ENCODE data around the gene DNAJC12. TPM values are rescaled to one million over a fixed set of nuclear protein-coding genes. Genes with fewer than 3 reads are reported as not detected.
"Not testable (repeated sequence)": the region's sequence is repeated elsewhere in the genome, so short reads cannot be mapped to it uniquely, and the experiment has no call there.

The DNAJC12 gene
- total RNA-seq, 1 donor from 2014 or later: 6.1 TPM

DNA sequence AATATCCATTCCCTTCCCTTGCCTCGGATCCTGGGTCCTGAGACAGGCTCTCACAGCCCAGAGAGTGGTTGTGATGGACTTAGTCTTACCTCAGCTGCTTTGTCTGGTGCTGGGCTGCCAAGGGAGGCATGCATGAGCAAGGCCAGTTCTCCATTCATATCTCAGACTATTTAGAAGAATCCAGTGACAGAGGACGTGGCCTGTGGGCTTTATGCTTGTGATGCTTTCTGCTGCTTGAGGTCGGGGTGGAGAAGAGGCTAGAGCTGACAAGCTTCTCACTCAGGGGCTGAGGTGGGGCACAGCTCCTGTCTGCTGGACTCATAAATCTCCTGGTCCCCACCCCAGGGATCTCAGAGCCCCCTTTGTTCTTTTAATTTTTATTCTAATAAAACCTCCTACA is 66.8 kb downstream of the DNAJC12 start:
- Mint-ChIP-seq H3K4me3 (ENCODE audit: low read depth) (no peak overlapping the region), H3K27me3 (no peaks in the 10 kb centered on the region), H3K36me3 (ENCODE audit: insufficient read depth) (no peaks in the 10 kb centered on the region), H3K9me3 (ENCODE audit: low read depth) (no peaks in the 10 kb centered on the region), H3K27ac (no peak overlapping the region), H3K4me1 (ENCODE audit: low read depth) (no peaks in the 10 kb centered on the region)
- DNase-seq (ENCODE audit: low spot score, unreplicated experiment): no peak
- TF ChIP-seq, protein P1, sequence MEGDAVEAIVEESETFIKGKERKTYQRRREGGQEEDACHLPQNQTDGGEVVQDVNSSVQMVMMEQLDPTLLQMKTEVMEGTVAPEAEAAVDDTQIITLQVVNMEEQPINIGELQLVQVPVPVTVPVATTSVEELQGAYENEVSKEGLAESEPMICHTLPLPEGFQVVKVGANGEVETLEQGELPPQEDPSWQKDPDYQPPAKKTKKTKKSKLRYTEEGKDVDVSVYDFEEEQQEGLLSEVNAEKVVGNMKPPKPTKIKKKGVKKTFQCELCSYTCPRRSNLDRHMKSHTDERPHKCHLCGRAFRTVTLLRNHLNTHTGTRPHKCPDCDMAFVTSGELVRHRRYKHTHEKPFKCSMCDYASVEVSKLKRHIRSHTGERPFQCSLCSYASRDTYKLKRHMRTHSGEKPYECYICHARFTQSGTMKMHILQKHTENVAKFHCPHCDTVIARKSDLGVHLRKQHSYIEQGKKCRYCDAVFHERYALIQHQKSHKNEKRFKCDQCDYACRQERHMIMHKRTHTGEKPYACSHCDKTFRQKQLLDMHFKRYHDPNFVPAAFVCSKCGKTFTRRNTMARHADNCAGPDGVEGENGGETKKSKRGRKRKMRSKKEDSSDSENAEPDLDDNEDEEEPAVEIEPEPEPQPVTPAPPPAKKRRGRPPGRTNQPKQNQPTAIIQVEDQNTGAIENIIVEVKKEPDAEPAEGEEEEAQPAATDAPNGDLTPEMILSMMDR (IDR thresholded peaks at IDR 0.05; ENCODE audit: unreplicated experiment): no peak

DNA sequence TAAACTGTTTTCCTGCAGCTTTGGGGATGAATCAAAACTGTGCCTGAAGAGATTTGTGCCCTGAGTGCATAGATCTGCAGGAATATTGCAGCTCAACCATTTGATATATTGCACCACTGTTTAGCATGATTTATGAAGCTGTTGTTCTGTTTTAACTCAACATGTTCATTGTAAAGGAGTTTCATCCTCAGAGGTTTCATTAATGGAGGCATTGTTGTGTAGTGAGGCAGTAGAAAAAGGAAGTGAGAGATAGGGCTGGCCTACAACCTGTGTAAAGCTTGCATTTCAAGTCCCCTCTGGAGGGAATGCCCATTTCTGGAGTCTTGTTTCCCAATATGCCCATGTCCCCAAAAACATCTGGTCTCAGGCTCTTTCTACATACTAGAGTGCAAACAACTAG is 67.5 kb downstream of the DNAJC12 start:
- Mint-ChIP-seq H3K27ac (no peak overlapping the region), H3K4me1 (ENCODE audit: low read depth) (no peaks in the 10 kb centered on the region), H3K4me3 (ENCODE audit: low read depth) (no peak overlapping the region), H3K36me3 (ENCODE audit: insufficient read depth) (no peaks in the 10 kb centered on the region), H3K27me3 (no peaks in the 10 kb centered on the region), H3K9me3 (ENCODE audit: low read depth) (no peaks in the 10 kb centered on the region)
- TF ChIP-seq, protein P1 (IDR thresholded peaks at IDR 0.05; ENCODE audit: unreplicated experiment): no peak
- DNase-seq (ENCODE audit: low spot score, unreplicated experiment): no peak

DNA sequence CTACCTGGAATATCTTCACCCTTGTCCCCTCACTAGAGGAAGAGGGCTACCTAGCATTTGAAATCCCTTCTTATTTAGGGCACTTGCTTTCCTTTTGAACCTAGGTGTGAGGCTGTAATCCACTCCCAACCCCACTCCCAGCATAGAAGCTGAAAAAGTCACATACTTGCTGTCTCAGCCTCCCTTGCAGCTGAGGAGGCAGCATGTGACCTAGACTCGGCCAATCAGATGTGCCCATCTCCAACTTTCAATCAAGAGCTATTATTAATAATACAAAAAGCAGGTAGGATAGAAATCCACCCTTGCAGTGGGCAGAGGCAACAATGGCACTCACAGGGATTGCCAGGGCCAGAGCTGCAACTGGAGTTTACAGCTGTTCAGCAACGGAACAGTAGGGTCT is 70.7 kb downstream of the DNAJC12 start:
- DNase-seq (ENCODE audit: low spot score, unreplicated experiment): no peak
- peaks cover 2% of the 10 kb centered on the region for H3K36me3 Mint-ChIP-seq (ENCODE audit: insufficient read depth)
- H3K4me1 Mint-ChIP-seq (ENCODE audit: low read depth): peaks cover 3% of the 10 kb centered on the region
- no peak overlapping the region for H3K27ac Mint-ChIP-seq
- TF ChIP-seq, protein P1 (IDR thresholded peaks at IDR 0.05; ENCODE audit: unreplicated experiment): no peak
- H3K27me3 Mint-ChIP-seq: no peaks in the 10 kb centered on the region
- H3K9me3 Mint-ChIP-seq (ENCODE audit: low read depth): no peaks in the 10 kb centered on the region
- no peak overlapping the region for H3K4me3 Mint-ChIP-seq (ENCODE audit: low read depth)

DNA sequence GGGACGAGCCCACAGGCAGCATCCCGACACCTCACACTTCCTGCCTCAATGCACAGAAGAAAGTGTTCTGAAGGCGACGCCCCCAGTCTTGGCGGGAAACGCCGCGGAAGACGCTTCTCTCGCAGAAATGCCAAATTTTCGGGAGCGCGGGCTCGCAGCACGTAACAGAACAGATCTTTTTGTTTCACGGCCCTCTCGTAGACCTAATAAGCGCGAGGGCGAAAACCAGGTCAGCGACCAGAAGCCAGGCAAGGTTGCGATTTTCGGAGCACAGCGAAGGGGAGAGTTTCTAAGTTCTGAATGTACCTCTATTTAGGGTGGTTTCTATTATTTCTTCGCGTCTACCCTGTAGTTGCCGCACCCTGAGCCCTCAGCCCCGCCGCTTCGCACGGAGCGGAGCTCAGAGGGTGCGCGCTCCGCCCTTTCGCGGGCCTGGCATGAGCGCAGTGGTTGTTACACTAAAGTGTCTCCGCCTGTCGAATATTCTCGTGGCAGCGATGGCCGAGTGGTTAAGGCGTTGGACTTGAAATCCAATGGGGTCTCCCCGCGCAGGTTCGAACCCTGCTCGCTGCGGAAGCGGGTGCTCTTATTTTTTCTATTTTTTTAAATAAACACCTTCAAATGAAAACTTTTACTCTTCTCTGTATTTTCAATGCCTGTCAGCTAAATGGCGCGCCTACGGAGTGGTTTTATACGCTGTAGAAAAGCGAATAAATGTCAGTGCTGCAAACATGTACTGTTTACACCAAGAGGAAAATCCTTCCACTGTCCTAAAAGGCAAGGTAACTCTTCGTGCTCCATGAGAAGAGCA is 73.8 kb downstream of the DNAJC12 start:
- Mint-ChIP-seq H3K4me3 (ENCODE audit: low read depth) (peak overlapping the region; percentile 94), H3K36me3 (ENCODE audit: insufficient read depth) (peaks cover 2% of the 10 kb centered on the region), H3K27me3 (no peaks in the 10 kb centered on the region), H3K27ac (peak overlapping the region; percentile 100), H3K9me3 (ENCODE audit: low read depth) (no peaks in the 10 kb centered on the region), H3K4me1 (ENCODE audit: low read depth) (peaks cover 3% of the 10 kb centered on the region)
- TF ChIP-seq, protein P1 (IDR thresholded peaks at IDR 0.05; ENCODE audit: unreplicated experiment): no peak
- peak; percentile 92 for DNase-seq (ENCODE audit: low spot score, unreplicated experiment)

DNA sequence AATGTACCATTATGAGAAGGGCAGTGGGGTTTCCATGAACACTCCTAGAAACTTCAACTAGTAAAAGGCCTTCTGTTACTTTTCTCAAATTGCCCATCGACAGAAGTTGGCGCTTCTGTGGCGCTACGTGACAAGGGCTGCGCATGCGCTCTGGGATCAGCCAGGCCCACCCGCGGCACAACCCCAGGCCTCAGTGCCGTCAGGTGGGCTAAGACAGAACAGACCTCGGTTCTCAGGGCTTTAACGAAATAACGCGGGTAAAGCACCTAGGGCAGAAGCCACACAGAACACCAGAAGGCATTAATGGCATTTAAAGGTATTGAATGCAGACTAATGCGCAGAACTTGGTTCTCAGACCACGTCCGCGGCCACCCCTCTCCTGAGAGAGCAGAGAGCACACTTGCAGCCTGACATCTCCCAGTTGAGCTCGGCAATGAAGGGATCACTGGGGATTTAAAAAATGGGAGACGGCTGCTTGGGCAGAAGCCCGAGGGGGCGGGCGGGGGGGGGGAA is 74.4 kb downstream of the DNAJC12 start:
- peaks cover 3% of the 10 kb centered on the region for H3K4me1 Mint-ChIP-seq (ENCODE audit: low read depth)
- TF ChIP-seq, protein P1 (IDR thresholded peaks at IDR 0.05; ENCODE audit: unreplicated experiment): no peak
- H3K27ac Mint-ChIP-seq: peak overlapping the region; percentile 99

DNA sequence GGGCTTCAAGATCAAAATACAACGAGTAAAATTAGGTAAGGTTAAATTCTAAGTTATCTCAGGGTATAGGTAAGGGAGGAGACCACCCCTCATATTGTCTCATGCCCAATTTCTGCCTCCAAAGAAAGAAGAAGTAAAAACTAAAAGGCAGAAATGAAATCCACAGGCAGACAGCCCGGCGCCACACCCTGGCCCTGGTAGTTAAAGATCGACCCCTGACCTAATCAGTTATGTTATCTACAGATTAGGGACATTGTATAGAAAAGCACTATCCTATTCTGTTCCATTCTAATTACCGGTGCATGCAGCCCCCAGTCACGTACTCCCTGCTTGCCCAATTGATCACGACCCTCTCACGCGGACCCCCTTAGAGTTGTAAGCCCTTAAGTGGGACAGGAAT is 75.4 kb downstream of the DNAJC12 start:
- not testable (repeated sequence) for DNase-seq (ENCODE audit: low spot score, unreplicated experiment); H3K4me1 Mint-ChIP-seq (ENCODE audit: low read depth); H3K4me3 Mint-ChIP-seq (ENCODE audit: low read depth); H3K9me3 Mint-ChIP-seq (ENCODE audit: low read depth); H3K36me3 Mint-ChIP-seq (ENCODE audit: insufficient read depth); H3K27ac Mint-ChIP-seq; H3K27me3 Mint-ChIP-seq

More for the DNA sequence above, 74.4 kb downstream of the DNAJC12 start:
- H3K36me3 Mint-ChIP-seq (ENCODE audit: insufficient read depth): peaks cover 2% of the 10 kb centered on the region
- H3K9me3 Mint-ChIP-seq (ENCODE audit: low read depth): no peaks in the 10 kb centered on the region
- H3K4me3 Mint-ChIP-seq (ENCODE audit: low read depth): peak overlapping the region; percentile 94
- DNase-seq (ENCODE audit: low spot score, unreplicated experiment): peak; percentile 57
- no peaks in the 10 kb centered on the region for H3K27me3 Mint-ChIP-seq

Data from progenitor cell of endocrine pancreas (in vitro differentiated cells).